Stomach (tissue), 9 donors: Measurements from ENCODE around the gene TPD52L3. TPM values are rescaled to one million over a fixed set of nuclear protein-coding genes. Genes with fewer than 3 reads are reported as not detected.

Experiments used
- DNase-seq, 2 donors: peaks; one replicate each; pipeline versions ENCODE4 v3.0.0 to v3.0.0-alpha.2; 2013 to 2019
- H3K27ac ChIP-seq, 5 donors: fragments of 200-600 bp in 4 of 5; sonication (generic) in 4 of 5; one replicate each; pipeline ENCODE4 v1.5.1; 2013 to 2019; ENCODE audit warnings: mild to moderate bottlenecking in 1 of 5, moderate library complexity in 1 of 5
- H3K27me3 ChIP-seq, 3 donors: fragments of 200-600 bp; sonication (generic); one replicate each; pipeline ENCODE4 v1.5.1; 2017 to 2019; ENCODE audit warnings: mixed run types in 1 of 3
- H3K36me3 ChIP-seq, 4 donors: fragments of 200-600 bp; sonication (generic); 1 replicate in 3 of 4; 2 replicates in 1 of 4; pipeline ENCODE4 v1.5.1; 2016 to 2019
- H3K4me1 ChIP-seq, 4 donors: fragments of 200-600 bp; sonication (generic); one replicate each; pipeline ENCODE4 v1.5.1; 2016 to 2019
- H3K4me3 ChIP-seq, 4 donors: fragments of 200-600 bp; sonication (generic) in 3 of 4; one replicate each; pipeline ENCODE4 v1.5.1; 2016 to 2019; ENCODE audit warnings: mild to moderate bottlenecking in 1 of 4
- H3K9me3 ChIP-seq, 4 donors: fragments of 200-600 bp; sonication (generic); one replicate each; pipeline ENCODE4 v1.5.1; 2016 to 2019
- CTCF ChIP-seq, 7 experiments: fragments of 450-650 bp in 4 of 7; fragments of 200-600 bp in 3 of 7; sonication (generic) in 3 of 7; IDR thresholded peaks; one replicate each; pipeline ENCODE4 v1.5.1; 2016 to 2019; ENCODE audit warnings: antibody characterized with exemption in 7 of 7, control low read depth in 2 of 7, mild to moderate bottlenecking in 1 of 7
- EP300 ChIP-seq: sonication (generic); formaldehyde crosslinking; IDR thresholded peaks from one replicate; pipeline ENCODE4 v1.6.1; 2017; ENCODE audit warnings: antibody characterized with exemption
- POLR2A ChIP-seq, 4 donors: fragments of 450-650 bp; IDR thresholded peaks; one replicate each; pipeline ENCODE4 v1.6.1; 2016; ENCODE audit warnings: antibody characterized with exemption in 4 of 4, control low read depth in 2 of 4, mild to moderate bottlenecking in 1 of 4, moderate library complexity in 1 of 4
- POLR2AphosphoS5 ChIP-seq, 3 donors: sonication (generic); formaldehyde crosslinking; IDR thresholded peaks; one replicate each; pipeline ENCODE4 v1.6.1; 2016; ENCODE audit warnings: antibody characterized with exemption in 3 of 3
- WGBS, 5 donors: extraction: QIAGEN DNeasy Blood & Tissue Kit in 3 of 5; methylation state at CpG; one replicate each; pipeline versions ENCODE4 v1.1.5 to v1.1.7; 2013 to 2018; 5-methylcytosine and 5-hydroxymethylcytosine counted together
- intact Hi-C: fragments of 100-400 bp; cut with DNase I; formaldehyde crosslinking; loops from one replicate; pipeline ENCODE4 v1.15.1; 2023; ENCODE audit warnings: low total_unique reads
- polyA plus RNA-seq, 3 donors: library from polyadenylated mRNA; stranded (reverse); fragments of 200-250 nt; gene quantifications; one replicate each; pipeline ENCODE4 v1.2.3, GENCODE V29; 2013
- total RNA-seq, 5 donors: library from RNA; depleted of rRNA; stranded (reverse); fragments of >200 nt; gene quantifications; one replicate each; pipeline versions ENCODE4 v1.1.0 to v1.2.3, GENCODE V29; 2014 to 2016
- donor health status: healthy with polysubstance abuse.
- donor health status: Bipolar disorder and iron deficiency.
- donor health status: healthy.

Gene TPD52L3
- total and polyA plus RNA-seq, 8 donors = not detected

GRCh38 chr9:6356441-6356840, 28.3 kb downstream of the TPD52L3 start:
- intact Hi-C loops = loop anchor here (5.0 kb wide), 1 partner anchor 206 kb away; no protein-coding TSS in a partner anchor
- no peak for DNase-seq
- H3K9me3 ChIP-seq = no peaks in the 10 kb centered on the region
- H3K27ac ChIP-seq = no peak overlapping the region
- 74 to 95% (median 88%) methylated on average over 1 of the region's 1 CpG for WGBS, 5 donors
- no peaks in the 10 kb centered on the region for H3K36me3 ChIP-seq
- no peaks in the 10 kb centered on the region for H3K27me3 ChIP-seq
- TF ChIP-seq CTCF (IDR thresholded peaks at IDR 0.05) = no peak
- no peak for TF ChIP-seq POLR2AphosphoS5 (IDR thresholded peaks at IDR 0.05)
- no peak for TF ChIP-seq POLR2A (IDR thresholded peaks at IDR 0.05)
- no peak for TF ChIP-seq EP300
- no peak overlapping the region for H3K4me3 ChIP-seq
- peaks cover 0 to 4% (median 0%) of the 10 kb centered on the region in 4 donors for H3K4me1 ChIP-seq

GRCh38 chr9:6356904-6357303, 28.7 kb downstream of the TPD52L3 start:
- Histone ChIP-seq H3K4me1 (peaks cover 0 to 4% (median 0%) of the 10 kb centered on the region in 4 donors), H3K27ac (no peak overlapping the region), H3K9me3 (no peaks in the 10 kb centered on the region), H3K36me3 (no peaks in the 10 kb centered on the region), H3K27me3 (no peaks in the 10 kb centered on the region), H3K4me3 (no peak overlapping the region)
- TF ChIP-seq CTCF (IDR thresholded peaks at IDR 0.05) (no peak), POLR2A (IDR thresholded peaks at IDR 0.05) (no peak), POLR2AphosphoS5 (IDR thresholded peaks at IDR 0.05) (no peak), EP300 (no peak)
- intact Hi-C loops = loop anchor here (5.0 kb wide), 1 partner anchor 205 kb away; no protein-coding TSS in a partner anchor
- 93 to 100% (median 97%) methylated on average over 1 of the region's 1 CpG for WGBS, 5 donors
- no peak for DNase-seq

- TF ChIP-seq CTCF (IDR thresholded peaks at IDR 0.05) (no peak), POLR2A (IDR thresholded peaks at IDR 0.05) (no peak), EP300 (no peak), POLR2AphosphoS5 (IDR thresholded peaks at IDR 0.05) (no peak)
- Histone ChIP-seq H3K4me1 (no peaks in the 10 kb centered on the region), H3K9me3 (peaks cover 0 to 13% (median 10%) of the 10 kb centered on the region in 4 donors), H3K4me3 (no peak overlapping the region), H3K36me3 (no peaks in the 10 kb centered on the region), H3K27me3 (no peaks in the 10 kb centered on the region), H3K27ac (no peak overlapping the region)
- no peak for DNase-seq
- WGBS, 5 donors = 61 to 69% (median 66%) methylated on average over 4 of the region's 4 CpGs
- intact Hi-C loops = no loop called here
These were observed 39.1 kb downstream of the TPD52L3 start for GRCh38 chr9:6367128-6367890.

- H3K9me3 ChIP-seq = peaks cover 0 to 16% (median 12%) of the 10 kb centered on the region in 4 donors
- no peaks in the 10 kb centered on the region for H3K4me1 ChIP-seq
- no peaks in the 10 kb centered on the region for H3K36me3 ChIP-seq
- DNase-seq = no peak
- TF ChIP-seq POLR2AphosphoS5 (IDR thresholded peaks at IDR 0.05) (no peak), POLR2A (IDR thresholded peaks at IDR 0.05) (no peak), CTCF (IDR thresholded peaks at IDR 0.05) (no peak), EP300 (no peak)
- no peak overlapping the region for H3K4me3 ChIP-seq
- H3K27me3 ChIP-seq = no peaks in the 10 kb centered on the region
- H3K27ac ChIP-seq = no peak overlapping the region
- 71 to 100% (median 96%) methylated on average over 1 to 2 of the region's 2 CpGs for WGBS, 5 donors
- intact Hi-C loops = no loop called here
These were observed 40.7 kb downstream of the TPD52L3 start for GRCh38 chr9:6368831-6369230.

Other genes with a start within 250 kb of the TPD52L3 start
- gene IL33, start 112.6 kb upstream of the TPD52L3 start, total RNA-seq = 100 to 1,000 TPM in 1 of 5 donors, 10 to 100 TPM in 3, 1 to 10 TPM in 1; 2.9 to 189 (median 25.9) TPM
- 10 to 100 TPM; 19.5 to 47.5 (median 27.6) TPM for gene IL33, start 112.6 kb upstream of the TPD52L3 start, polyA plus RNA-seq
- 100 to 1,000 TPM in 1 of 5 donors, 10 to 100 TPM in 4; 42.6 to 114 (median 57.1) TPM for gene UHRF2, start 84.8 kb downstream of the TPD52L3 start, total RNA-seq
- 10 to 100 TPM in 2 of 3 donors, 1 to 10 TPM in 1; 9.4 to 18.4 (median 10.2) TPM for gene UHRF2, start 84.8 kb downstream of the TPD52L3 start, polyA plus RNA-seq